ENCODE results near the gene RAB4B. TPM values are rescaled to one million over a fixed set of nuclear protein-coding genes. Genes with fewer than 3 reads are reported as not detected.

RAB4B gene
- total RNA-seq, 2 experiments from 2014 or later: 37.1 to 51.3 TPM

DNA sequence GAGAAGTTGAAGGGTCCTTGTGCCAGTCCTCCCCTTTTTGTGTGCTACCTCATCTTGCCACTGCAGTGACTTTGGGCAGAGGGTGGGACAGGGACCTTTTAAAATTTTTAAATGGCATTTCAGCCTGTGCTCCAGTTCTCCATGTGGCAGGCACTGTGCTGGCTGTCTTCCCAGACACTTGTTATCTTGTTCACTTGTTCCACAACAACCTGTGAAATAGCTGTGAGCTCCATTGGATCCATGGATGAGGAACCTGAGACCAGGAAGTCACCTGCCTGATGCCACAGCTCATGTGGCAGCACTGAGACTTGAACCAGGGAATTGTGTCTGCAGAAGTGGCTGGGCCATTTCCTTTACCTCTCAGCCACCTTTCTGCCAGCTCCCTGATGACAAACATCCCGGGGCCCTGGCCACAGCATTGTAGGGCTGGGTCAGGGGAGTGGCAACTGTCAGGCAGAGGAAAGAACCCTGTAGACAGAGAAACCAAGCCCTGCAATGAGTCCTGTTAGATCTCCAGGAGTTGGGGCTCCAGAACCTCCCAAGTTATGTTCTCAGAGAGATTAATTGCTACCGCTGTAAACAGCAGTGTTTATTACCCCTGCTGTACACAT is 27.3 kb downstream of the RAB4B start:
- H3K4me2 ChIP-seq (ENCODE audit: low read length): peak overlapping the region; percentile 97; the same call in 1 of the 2 replicates
- peak overlapping the region; percentile 81 for H3K27ac ChIP-seq (ENCODE audit: low read depth, low read length, poor library complexity, severe bottlenecking)
- H2AFZ ChIP-seq (ENCODE audit: low read length): no peak overlapping the region
- ChIA-PET POLR2A (interaction anchor here (1.2 to 1.5 kb wide), 2 partner anchors 27 to 55 kb away, joined by 3 to 4 read pairs; partner anchors contain the start of genes ACTMAP and SNRPA), CTCF (ENCODE audit: unreplicated experiment) (interaction anchor here (0.6 kb wide), 1 partner anchor 971 kb away, joined by 12 read pairs; the partner anchor contains the start of gene DYRK1B)
- H3K36me3 ChIP-seq (ENCODE audit: insufficient read depth, low read length): peaks cover 94% of the 10 kb centered on the region
- BruUV-seq (replicated peaks): no TSS peak
- intact Hi-C loops (cut with micrococcal nuclease; ENCODE audit: unreplicated experiment): no loop called here
- no peak for TF ChIP-seq EZH2phosphoT487 (IDR thresholded peaks at IDR 0.05; ENCODE audit: borderline replicate concordance, low read depth, low read length)
- TF ChIP-seq CTCF (conservative IDR thresholded peaks at IDR 0.05; ENCODE audit: low read length): no peak
- no peak for DNase-seq (ENCODE audit: low spot score)
- H3K79me2 ChIP-seq (ENCODE audit: insufficient read depth, low read depth, low read length): peaks cover 61% of the 10 kb centered on the region
- H4K20me1 ChIP-seq (ENCODE audit: insufficient read depth, low read length): peaks cover 27% of the 10 kb centered on the region
- peaks cover 70% of the 10 kb centered on the region for H3K4me1 ChIP-seq (ENCODE audit: insufficient read depth, low read length, poor library complexity, severe bottlenecking)
- no peaks in the 10 kb centered on the region for H3K9me2 ChIP-seq (ENCODE audit: insufficient read depth, low read length)
- H3K9me3 ChIP-seq (ENCODE audit: low read length): no peaks in the 10 kb centered on the region
- H3K4me3 ChIP-seq (ENCODE audit: low read depth, low read length, poor library complexity, severe bottlenecking): no peak overlapping the region

DNA sequence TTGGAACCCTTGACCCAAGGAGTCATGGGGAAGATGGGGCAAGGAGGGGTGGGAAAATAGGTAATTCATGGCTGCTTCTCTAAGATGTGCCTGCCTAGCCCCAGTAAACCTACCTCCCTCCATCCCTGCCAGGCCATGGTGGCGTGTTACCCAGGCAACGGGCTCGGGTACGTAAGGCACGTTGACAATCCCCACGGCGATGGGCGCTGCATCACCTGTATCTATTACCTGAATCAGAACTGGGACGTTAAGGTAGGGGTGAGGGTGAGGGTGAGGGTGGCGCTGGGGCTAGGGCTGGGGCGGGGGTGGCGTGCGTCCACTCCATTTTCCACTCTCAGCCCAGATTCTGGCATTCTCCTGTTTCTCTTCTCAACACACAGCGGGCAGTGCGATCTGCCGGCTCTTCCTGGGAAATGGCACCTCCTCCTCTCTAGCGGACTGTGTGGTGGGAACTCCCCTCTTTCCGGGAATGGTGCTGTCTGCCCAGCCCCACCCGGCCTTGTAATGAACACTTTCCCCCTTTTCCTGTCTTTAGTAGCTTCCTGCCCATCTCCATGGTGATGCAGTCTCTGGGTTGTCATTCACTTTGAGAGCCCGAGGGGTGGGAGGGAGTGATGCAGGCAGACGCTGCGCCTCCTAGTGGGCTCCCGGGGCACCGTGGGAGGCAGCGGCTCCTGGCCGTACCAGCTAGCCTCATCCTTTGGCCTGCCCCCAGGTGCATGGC is 28.5 kb downstream of the RAB4B start:
- DNase-seq (ENCODE audit: low spot score): peak; percentile 81
- BruUV-seq (replicated peaks): no TSS peak
- Histone ChIP-seq H4K20me1 (ENCODE audit: insufficient read depth, low read length) (peaks cover 27% of the 10 kb centered on the region), H3K4me3 (ENCODE audit: low read depth, low read length, poor library complexity, severe bottlenecking) (no peak overlapping the region), H3K4me1 (ENCODE audit: insufficient read depth, low read length, poor library complexity, severe bottlenecking) (peaks cover 67% of the 10 kb centered on the region), H3K4me2 (ENCODE audit: low read length) (peak overlapping the region; percentile 18; the same call in 1 of the 2 replicates), H3K36me3 (ENCODE audit: insufficient read depth, low read length) (peaks cover 83% of the 10 kb centered on the region), H3K79me2 (ENCODE audit: insufficient read depth, low read depth, low read length) (peaks cover 49% of the 10 kb centered on the region), H2AFZ (ENCODE audit: low read length) (no peak overlapping the region), H3K9me3 (ENCODE audit: low read length) (no peaks in the 10 kb centered on the region), H3K27ac (ENCODE audit: low read depth, low read length, poor library complexity, severe bottlenecking) (peak overlapping the region; percentile 81), H3K9me2 (ENCODE audit: insufficient read depth, low read length) (no peaks in the 10 kb centered on the region)
- TF ChIP-seq EZH2phosphoT487 (IDR thresholded peaks at IDR 0.05; ENCODE audit: borderline replicate concordance, low read depth, low read length) (no peak), CTCF (conservative IDR thresholded peaks at IDR 0.05; ENCODE audit: low read length) (peak; percentile 92)
- ChIA-PET CTCF (ENCODE audit: unreplicated experiment) (interaction anchor here (1.0 kb wide), 1 partner anchor 53 kb away, joined by 4 read pairs; no protein-coding TSS in a partner anchor), POLR2A (interaction anchor here (0.6 to 1.5 kb wide), 2 partner anchors 28 to 403 kb away, joined by 4 to 5 read pairs; no protein-coding TSS in a partner anchor)
- intact Hi-C loops (cut with micrococcal nuclease; ENCODE audit: unreplicated experiment): loop anchor here (1.0 kb wide), 1 partner anchor 143 kb away; no protein-coding TSS in a partner anchor

Data from OCI-LY7 (cell line).